ENCODE data around the gene MGAT4A.

GRCh38 chr2:98649992-98650375 is 80.9 kb downstream of the MGAT4A start:
- TF ChIP-seq TCF12 (IDR thresholded peaks at IDR 0.05; ENCODE audit: low read depth) (no peak), EGR1 (IDR thresholded peaks at IDR 0.05) (no peak), ZBTB7A (IDR thresholded peaks at IDR 0.05; ENCODE audit: low read depth) (no peak), MAX (IDR thresholded peaks at IDR 0.05) (no peak), CREB1 (IDR thresholded peaks at IDR 0.05; ENCODE audit: low read depth) (no peak), NFIC (IDR thresholded peaks at IDR 0.05) (no peak), TAF1 (IDR thresholded peaks at IDR 0.05; ENCODE audit: low read depth) (no peak), CEBPB (IDR thresholded peaks at IDR 0.05) (no peak), EP300 (IDR thresholded peaks at IDR 0.05; ENCODE audit: borderline replicate concordance) (no peak), USF1 (IDR thresholded peaks at IDR 0.05) (no peak), YY1 (IDR thresholded peaks at IDR 0.05; ENCODE audit: low read depth) (no peak), TEAD4 (IDR thresholded peaks at IDR 0.05) (no peak), FOXM1 (IDR thresholded peaks at IDR 0.05; ENCODE audit: borderline replicate concordance, low read depth) (no peak), RAD21 (IDR thresholded peaks at IDR 0.05; ENCODE audit: low read depth) (no peak)
